Adrenal gland (tissue), 5 donors: ENCODE measurements around the gene DOK3.

Experiments
- CTCF ChIP-seq, 6 experiments: fragments of 450-650 bp in 4 of 6; fragments of 200-600 bp in 2 of 6; sonication (generic) in 1 of 6; IDR thresholded peaks; 1 replicate in 5 of 6; 2 replicates in 1 of 6; pipeline versions ENCODE4 v1.5.1 to v1.8.0; 2016 to 2021; ENCODE audit warnings: antibody characterized with exemption in 6 of 6, mild to moderate bottlenecking in 2 of 6, moderate library complexity in 1 of 6
- POLR2A ChIP-seq, 2 donors: fragments of 450-650 bp; IDR thresholded peaks; one replicate each; pipeline ENCODE4 v1.6.1; 2017; ENCODE audit warnings: antibody characterized with exemption in 2 of 2, mild to moderate bottlenecking in 2 of 2, moderate library complexity in 1 of 2
- donor health status: DM: no; HTN: no; CAD: no.

GRCh38 chr5:177553671-177554429, 44.2 kb upstream of the DOK3 start:
- TF ChIP-seq CTCF (IDR thresholded peaks at IDR 0.05), result no peak
- TF ChIP-seq POLR2A (IDR thresholded peaks at IDR 0.05), result peak in 1 of 2 donors; percentile 5
